ENCODE results near the gene ASCL2. TPM values are rescaled to one million over a fixed set of nuclear protein-coding genes. Genes with fewer than 3 reads are reported as not detected.

The ASCL2 gene
- polyA plus RNA-seq, 1 donor: 15.8 TPM

- H3K9me3 ChIP-seq (ENCODE audit: control insufficient read depth, low read depth, low read length): peaks cover 5% of the 10 kb centered on the region
- no peak overlapping the region for H3K27ac ChIP-seq (ENCODE audit: low read length)
- H3K4me3 ChIP-seq (ENCODE audit: low read length): no peak overlapping the region
- peaks cover 21% of the 10 kb centered on the region for H3K4me1 ChIP-seq (ENCODE audit: control insufficient read depth, insufficient read depth, low read length)
- no peaks in the 10 kb centered on the region for H3K36me3 ChIP-seq (ENCODE audit: control insufficient read depth, insufficient read depth, low read length)
- no CpG with 5 or more reads among the region's 29 CpGs for WGBS (ENCODE audit: insufficient coverage, low lambda C conversion rate)
- no peaks in the 10 kb centered on the region for H3K27me3 ChIP-seq (ENCODE audit: control insufficient read depth, insufficient read depth, low read length)
- DNase-seq: no peak
These were observed 11.6 kb downstream of the ASCL2 start for GRCh38 chr11:2258501-2259465.

DNA sequence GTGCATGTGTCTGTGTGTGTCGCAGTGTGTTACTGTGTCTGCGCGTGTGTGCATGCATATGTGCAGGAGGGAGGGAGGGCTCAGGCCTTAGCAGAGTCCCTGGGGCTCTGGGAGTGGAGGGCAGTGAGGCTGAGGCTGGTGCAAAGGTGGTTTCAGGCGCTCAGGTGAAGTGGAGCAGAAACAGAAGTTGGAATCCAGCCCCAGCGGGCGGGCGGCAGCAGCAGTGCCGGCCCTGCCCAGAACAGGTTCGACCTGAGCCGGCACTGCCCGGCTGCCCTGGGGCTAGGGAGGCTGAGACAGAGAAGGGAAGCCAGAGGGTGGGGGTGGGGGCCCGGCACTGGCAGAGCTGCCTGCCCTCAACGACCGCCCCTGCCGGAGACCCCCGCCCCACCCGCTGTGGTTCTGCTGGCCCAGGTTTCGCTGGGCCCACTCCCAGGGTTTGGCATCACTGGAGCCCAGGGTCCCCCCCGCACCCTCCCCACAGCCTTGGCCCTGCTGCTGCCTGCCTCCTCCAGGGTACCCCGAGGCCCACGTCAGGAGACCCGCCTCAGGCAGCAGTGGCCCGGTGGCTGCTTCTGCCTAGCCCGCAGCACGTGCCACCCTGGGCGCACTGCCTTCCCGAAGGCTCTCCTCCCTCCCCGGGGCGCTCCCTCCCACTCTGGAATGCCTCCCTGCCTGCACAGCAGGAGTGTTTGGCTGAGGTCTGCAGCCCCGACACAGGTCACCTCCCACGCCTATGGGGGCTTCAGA lies 13.3 kb downstream of the ASCL2 start:
- no peak for DNase-seq
- no CpG with 5 or more reads among the region's 31 CpGs for WGBS (ENCODE audit: insufficient coverage, low lambda C conversion rate)
- Histone ChIP-seq H3K9me3 (ENCODE audit: control insufficient read depth, low read depth, low read length) (peaks cover 5% of the 10 kb centered on the region), H3K27ac (ENCODE audit: low read length) (no peak overlapping the region), H3K4me3 (ENCODE audit: low read length) (no peak overlapping the region), H3K36me3 (ENCODE audit: control insufficient read depth, insufficient read depth, low read length) (no peaks in the 10 kb centered on the region), H3K27me3 (ENCODE audit: control insufficient read depth, insufficient read depth, low read length) (no peaks in the 10 kb centered on the region), H3K4me1 (ENCODE audit: control insufficient read depth, insufficient read depth, low read length) (peaks cover 4% of the 10 kb centered on the region)

- Histone ChIP-seq H3K9me3 (ENCODE audit: control insufficient read depth, low read depth, low read length) (peaks cover 5% of the 10 kb centered on the region), H3K4me1 (ENCODE audit: control insufficient read depth, insufficient read depth, low read length) (no peaks in the 10 kb centered on the region), H3K27ac (ENCODE audit: low read length) (no peak overlapping the region), H3K36me3 (ENCODE audit: control insufficient read depth, insufficient read depth, low read length) (no peaks in the 10 kb centered on the region), H3K27me3 (ENCODE audit: control insufficient read depth, insufficient read depth, low read length) (no peaks in the 10 kb centered on the region), H3K4me3 (ENCODE audit: low read length) (no peak overlapping the region)
- DNase-seq: no peak
- no CpG with 5 or more reads among the region's 14 CpGs for WGBS (ENCODE audit: insufficient coverage, low lambda C conversion rate)
These were observed 14.0 kb downstream of the ASCL2 start for GRCh38 chr11:2256293-2256913.

DNA sequence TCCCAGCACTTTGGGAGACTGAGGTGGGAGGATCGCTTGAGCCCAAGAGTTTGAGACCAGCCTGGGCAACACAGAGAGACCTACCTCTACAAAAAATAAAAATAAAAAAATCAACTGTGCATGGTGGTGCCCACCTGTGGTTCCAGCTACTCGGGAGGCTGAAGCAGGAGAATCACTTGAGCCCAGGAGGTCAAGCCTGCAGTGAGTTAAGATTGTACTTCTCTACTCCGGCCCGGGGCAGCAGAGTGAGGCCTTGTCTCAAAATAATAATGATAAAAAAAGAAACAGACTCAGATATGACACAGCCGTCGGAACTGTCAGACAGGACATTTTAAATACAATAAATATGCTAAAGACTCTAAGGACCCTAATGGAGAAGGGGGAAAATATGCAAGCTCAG lies 18.4 kb downstream of the ASCL2 start:
- Histone ChIP-seq H3K9me3 (ENCODE audit: control insufficient read depth, low read depth, low read length) (peaks cover under 1% of the 10 kb centered on the region), H3K27me3 (ENCODE audit: control insufficient read depth, insufficient read depth, low read length) (no peaks in the 10 kb centered on the region), H3K4me3 (ENCODE audit: low read length) (no peak overlapping the region), H3K4me1 (ENCODE audit: control insufficient read depth, insufficient read depth, low read length) (no peaks in the 10 kb centered on the region), H3K27ac (ENCODE audit: low read length) (no peak overlapping the region), H3K36me3 (ENCODE audit: control insufficient read depth, insufficient read depth, low read length) (no peaks in the 10 kb centered on the region)
- DNase-seq: no peak
- 60% methylated on average over 1 of the region's 6 CpGs for WGBS (ENCODE audit: insufficient coverage, low lambda C conversion rate)

DNA sequence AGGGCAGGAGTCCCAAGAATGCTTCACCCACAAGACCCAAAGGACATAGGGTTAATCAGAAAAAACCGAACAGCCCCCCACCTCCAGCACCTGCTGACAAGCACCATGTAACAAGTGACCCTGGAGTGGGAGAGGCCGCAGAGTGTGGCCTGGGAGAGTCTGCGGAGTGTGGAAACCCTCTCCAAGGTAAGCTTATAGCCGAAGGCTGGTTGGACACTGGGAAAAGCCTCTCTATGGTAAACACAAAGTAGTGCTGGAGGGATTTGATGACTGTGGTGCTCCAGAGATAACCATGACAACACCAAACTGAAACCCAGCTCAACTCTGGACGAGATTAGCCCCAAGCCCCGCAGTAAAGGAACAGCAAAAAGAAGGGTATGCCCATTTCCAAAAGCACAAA lies 19.2 kb downstream of the ASCL2 start:
- WGBS (ENCODE audit: insufficient coverage, low lambda C conversion rate): no CpG with 5 or more reads among the region's 6 CpGs
- H3K4me1 ChIP-seq (ENCODE audit: control insufficient read depth, insufficient read depth, low read length): no peaks in the 10 kb centered on the region
- no peaks in the 10 kb centered on the region for H3K9me3 ChIP-seq (ENCODE audit: control insufficient read depth, low read depth, low read length)

DNA sequence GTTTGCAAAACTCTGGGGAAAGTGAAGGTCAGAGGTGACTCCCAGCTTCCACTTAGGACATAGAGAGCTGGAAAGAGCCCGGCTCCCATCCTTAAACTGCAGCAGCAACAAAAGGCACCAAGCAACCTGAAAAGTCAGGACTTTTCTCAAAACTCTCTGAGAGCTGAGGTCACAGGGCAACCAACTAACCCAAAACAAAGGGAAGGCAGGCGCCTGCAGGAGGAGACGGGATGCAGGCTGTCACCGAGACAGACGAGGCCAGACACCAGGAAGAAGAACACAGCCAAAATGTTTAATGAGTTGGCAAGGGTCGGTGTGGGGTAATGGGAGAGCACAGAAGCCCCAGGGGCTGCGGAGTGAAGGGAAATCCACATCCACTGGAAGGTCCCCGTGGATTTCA lies 19.9 kb downstream of the ASCL2 start:
- no peaks in the 10 kb centered on the region for H3K27me3 ChIP-seq (ENCODE audit: control insufficient read depth, insufficient read depth, low read length)
- H3K27ac ChIP-seq (ENCODE audit: low read length): no peak overlapping the region
- no peaks in the 10 kb centered on the region for H3K4me1 ChIP-seq (ENCODE audit: control insufficient read depth, insufficient read depth, low read length)
- DNase-seq: no peak
- H3K9me3 ChIP-seq (ENCODE audit: control insufficient read depth, low read depth, low read length): no peaks in the 10 kb centered on the region
- no peaks in the 10 kb centered on the region for H3K36me3 ChIP-seq (ENCODE audit: control insufficient read depth, insufficient read depth, low read length)
- H3K4me3 ChIP-seq (ENCODE audit: low read length): no peak overlapping the region
- WGBS (ENCODE audit: insufficient coverage, low lambda C conversion rate): no CpG with 5 or more reads among the region's 8 CpGs

More for the DNA sequence above, 19.2 kb downstream of the ASCL2 start:
- no peaks in the 10 kb centered on the region for H3K36me3 ChIP-seq (ENCODE audit: control insufficient read depth, insufficient read depth, low read length)
- DNase-seq: no peak
- no peaks in the 10 kb centered on the region for H3K27me3 ChIP-seq (ENCODE audit: control insufficient read depth, insufficient read depth, low read length)
- no peak overlapping the region for H3K27ac ChIP-seq (ENCODE audit: low read length)
- no peak overlapping the region for H3K4me3 ChIP-seq (ENCODE audit: low read length)

- no peak overlapping the region for H3K4me3 ChIP-seq (ENCODE audit: low read length)
- no peaks in the 10 kb centered on the region for H3K4me1 ChIP-seq (ENCODE audit: control insufficient read depth, insufficient read depth, low read length)
- no peaks in the 10 kb centered on the region for H3K27me3 ChIP-seq (ENCODE audit: control insufficient read depth, insufficient read depth, low read length)
- H3K9me3 ChIP-seq (ENCODE audit: control insufficient read depth, low read depth, low read length): no peaks in the 10 kb centered on the region
- no peak for DNase-seq
- H3K36me3 ChIP-seq (ENCODE audit: control insufficient read depth, insufficient read depth, low read length): no peaks in the 10 kb centered on the region
- no CpG with 5 or more reads among the region's 9 CpGs for WGBS (ENCODE audit: insufficient coverage, low lambda C conversion rate)
- no peak overlapping the region for H3K27ac ChIP-seq (ENCODE audit: low read length)
These were observed 20.3 kb downstream of the ASCL2 start for GRCh38 chr11:2250041-2250440.

GRCh38 chr11:2249189-2249916 lies 21.0 kb downstream of the ASCL2 start:
- Histone ChIP-seq H3K4me1 (ENCODE audit: control insufficient read depth, insufficient read depth, low read length) (no peaks in the 10 kb centered on the region), H3K9me3 (ENCODE audit: control insufficient read depth, low read depth, low read length) (no peaks in the 10 kb centered on the region), H3K27ac (ENCODE audit: low read length) (no peak overlapping the region), H3K4me3 (ENCODE audit: low read length) (no peak overlapping the region), H3K27me3 (ENCODE audit: control insufficient read depth, insufficient read depth, low read length) (no peaks in the 10 kb centered on the region), H3K36me3 (ENCODE audit: control insufficient read depth, insufficient read depth, low read length) (no peaks in the 10 kb centered on the region)
- no CpG with 5 or more reads among the region's 20 CpGs for WGBS (ENCODE audit: insufficient coverage, low lambda C conversion rate)
- no peak for DNase-seq

- WGBS (ENCODE audit: insufficient coverage, low lambda C conversion rate): no CpG with 5 or more reads among the region's 7 CpGs
- DNase-seq: no peak
- Histone ChIP-seq H3K4me1 (ENCODE audit: control insufficient read depth, insufficient read depth, low read length) (no peaks in the 10 kb centered on the region), H3K9me3 (ENCODE audit: control insufficient read depth, low read depth, low read length) (no peaks in the 10 kb centered on the region), H3K27me3 (ENCODE audit: control insufficient read depth, insufficient read depth, low read length) (no peaks in the 10 kb centered on the region), H3K4me3 (ENCODE audit: low read length) (no peak overlapping the region), H3K36me3 (ENCODE audit: control insufficient read depth, insufficient read depth, low read length) (no peaks in the 10 kb centered on the region), H3K27ac (ENCODE audit: low read length) (no peak overlapping the region)
These were observed 21.6 kb downstream of the ASCL2 start for GRCh38 chr11:2248762-2249161.

GRCh38 chr11:2248242-2248641 lies 22.1 kb downstream of the ASCL2 start:
- Histone ChIP-seq H3K36me3 (ENCODE audit: control insufficient read depth, insufficient read depth, low read length) (no peaks in the 10 kb centered on the region), H3K4me1 (ENCODE audit: control insufficient read depth, insufficient read depth, low read length) (no peaks in the 10 kb centered on the region), H3K27me3 (ENCODE audit: control insufficient read depth, insufficient read depth, low read length) (no peaks in the 10 kb centered on the region), H3K9me3 (ENCODE audit: control insufficient read depth, low read depth, low read length) (no peaks in the 10 kb centered on the region), H3K4me3 (ENCODE audit: low read length) (no peak overlapping the region), H3K27ac (ENCODE audit: low read length) (no peak overlapping the region)
- no CpG with 5 or more reads among the region's 11 CpGs for WGBS (ENCODE audit: insufficient coverage, low lambda C conversion rate)
- no peak for DNase-seq

All from large intestine (tissue), 3 donors.